ENCODE measurements around the gene SLC16A5. TPM values are rescaled to one million over a fixed set of nuclear protein-coding genes. Genes with fewer than 3 reads are reported as not detected.

The SLC16A5 gene
- total RNA-seq, 1 experiment from 2014 or later, result 32.4 TPM

- TF ChIP-seq PRDM15 (CRISPR knock-in tag; IDR thresholded peaks at IDR 0.05) (no peak), ATF3 (CRISPR knock-in tag; conservative IDR thresholded peaks at IDR 0.05) (no peak), E2F4 (CRISPR knock-in tag; IDR thresholded peaks at IDR 0.05; ENCODE audit: borderline replicate concordance, low read depth) (no peak), ZNF219 (CRISPR knock-in tag; IDR thresholded peaks at IDR 0.05; ENCODE audit: borderline replicate concordance) (no peak), RORB (CRISPR knock-in tag; IDR thresholded peaks at IDR 0.05) (no peak), ZNF232 (CRISPR knock-in tag; IDR thresholded peaks at IDR 0.05) (no peak), ETV6 (CRISPR knock-in tag; IDR thresholded peaks at IDR 0.05) (no peak), CREB1 (CRISPR knock-in tag; IDR thresholded peaks at IDR 0.05) (no peak), GRHL2 (CRISPR knock-in tag; IDR thresholded peaks at IDR 0.05; ENCODE audit: insufficient replicate concordance, severe bottlenecking) (no peak), ZMAT4 (CRISPR knock-in tag; IDR thresholded peaks at IDR 0.05) (no peak), EMX1 (CRISPR knock-in tag; IDR thresholded peaks at IDR 0.05) (no peak), SOX15 (CRISPR knock-in tag; IDR thresholded peaks at IDR 0.05) (no peak)
These were observed 24.6 kb upstream of the SLC16A5 start (continued) for GRCh38 chr17:75063201-75063600.

- peaks cover 52% of the 10 kb centered on the region for H3K36me3 Mint-ChIP-seq
- no peak for TF ChIP-seq PRRX2 (CRISPR knock-in tag; IDR thresholded peaks at IDR 0.05)
- TF ChIP-seq FOXP1 (CRISPR knock-in tag; IDR thresholded peaks at IDR 0.05; ENCODE audit: borderline replicate concordance), result no peak
- no peak for TF ChIP-seq OVOL2 (CRISPR knock-in tag; IDR thresholded peaks at IDR 0.05; ENCODE audit: borderline replicate concordance)
- no peak for TF ChIP-seq NR2C2 (CRISPR knock-in tag; IDR thresholded peaks at IDR 0.05)
- TF ChIP-seq KAT7 (CRISPR knock-in tag; IDR thresholded peaks at IDR 0.05; ENCODE audit: borderline replicate concordance), result no peak
- TF ChIP-seq ARID4B (CRISPR knock-in tag; IDR thresholded peaks at IDR 0.05; ENCODE audit: borderline replicate concordance), result no peak
- no peak for TF ChIP-seq HMGXB4 (CRISPR knock-in tag; IDR thresholded peaks at IDR 0.05)
- TF ChIP-seq ATF3 (CRISPR knock-in tag; conservative IDR thresholded peaks at IDR 0.05), result no peak
- TF ChIP-seq TEAD1 (CRISPR knock-in tag; IDR thresholded peaks at IDR 0.05), result no peak
- no peak for TF ChIP-seq AFF4 (CRISPR knock-in tag; IDR thresholded peaks at IDR 0.05; ENCODE audit: borderline replicate concordance)
- no peak for TF ChIP-seq ETV6 (CRISPR knock-in tag; IDR thresholded peaks at IDR 0.05)
These were observed 24.1 kb upstream of the SLC16A5 start for GRCh38 chr17:75063626-75064025.

More at GRCh38 chr17:75063626-75064025, 24.1 kb upstream of the SLC16A5 start:
- no peak for DNase-seq (ENCODE audit: low spot score)
- CTCF ChIA-PET, result interaction anchor here (0.7 to 3.3 kb wide), 7 partner anchors 9 to 50 kb away, joined by 4 to 18 read pairs (median 10); partner anchors contain the start of genes KCTD2 and SLC16A5
- POLR2A ChIA-PET, result interaction anchor here (0.5 kb wide), 1 partner anchor 60 kb away, joined by 4 read pairs; no protein-coding TSS in a partner anchor
- no peaks in the 10 kb centered on the region for H3K27me3 Mint-ChIP-seq (ENCODE audit: low read depth)
- no peak overlapping the region for H3K4me3 Mint-ChIP-seq
- peak; percentile 23 for ATAC-seq
- no peaks in the 10 kb centered on the region for H3K4me1 Mint-ChIP-seq
- H3K27ac Mint-ChIP-seq, result no peak overlapping the region
- H3K9me3 Mint-ChIP-seq, result no peaks in the 10 kb centered on the region
